Activated naive CD8-positive, alpha-beta T cell treated with anti-CD3 and anti-CD28 coated beads, Interleukin-2, amount 50 U/mL, for 24 hours (primary cell): ENCODE data around the gene CACNA1D.
A peak's percentile ranks its signal among the peaks of the same experiment; 100 is the strongest.

ENCODE experiments used
- ATAC-seq: fragments of 150-1000 bp; cut with Tn5 transposase; one replicate; pipeline ENCODE4 v1.10.0; 2021
- DNase-seq: peaks from one replicate; pipeline ENCODE4 v3.0.0; 2021
- H3K27ac Mint-ChIP-seq: one replicate; pipeline ENCODE4 v1.8.0; 2021; ENCODE audit warnings: mild to moderate bottlenecking, mixed read lengths
- H3K27me3 Mint-ChIP-seq: one replicate; pipeline ENCODE4 v1.8.0; 2021; ENCODE audit warnings: mixed read lengths
- H3K36me3 Mint-ChIP-seq: one replicate; pipeline ENCODE4 v1.8.0; 2021; ENCODE audit warnings: low read depth, mixed read lengths
- H3K4me1 Mint-ChIP-seq: one replicate; pipeline ENCODE4 v1.8.0; 2021; ENCODE audit warnings: mixed read lengths
- H3K4me3 Mint-ChIP-seq: one replicate; pipeline ENCODE4 v1.8.0; 2021; ENCODE audit warnings: mild to moderate bottlenecking, moderate library complexity, mixed read lengths
- H3K9me3 Mint-ChIP-seq: one replicate; pipeline ENCODE4 v1.8.0; 2021; ENCODE audit warnings: mixed read lengths

The CACNA1D gene

GRCh38 chr3:53728606-53729005 lies 234.2 kb downstream of the CACNA1D start:
- Mint-ChIP-seq H3K27ac (no peak overlapping the region), H3K36me3 (no peaks in the 10 kb centered on the region), H3K9me3 (no peaks in the 10 kb centered on the region), H3K4me3 (no peak overlapping the region), H3K4me1 (no peaks in the 10 kb centered on the region), H3K27me3 (peaks cover 9% of the 10 kb centered on the region)
- DNase-seq, result no peak
- ATAC-seq, result no peak

GRCh38 chr3:53729159-53729558 lies 234.7 kb downstream of the CACNA1D start:
- H3K4me1 Mint-ChIP-seq, result no peaks in the 10 kb centered on the region
- peaks cover 9% of the 10 kb centered on the region for H3K27me3 Mint-ChIP-seq
- H3K9me3 Mint-ChIP-seq, result no peaks in the 10 kb centered on the region
- no peak overlapping the region for H3K4me3 Mint-ChIP-seq
- ATAC-seq (no peak), DNase-seq (no peak)
- H3K27ac Mint-ChIP-seq, result no peak overlapping the region
- H3K36me3 Mint-ChIP-seq, result no peaks in the 10 kb centered on the region

- DNase-seq (no peak), ATAC-seq (no peak)
- no peak overlapping the region for H3K4me3 Mint-ChIP-seq
- H3K27me3 Mint-ChIP-seq, result peaks cover 9% of the 10 kb centered on the region
- no peaks in the 10 kb centered on the region for H3K4me1 Mint-ChIP-seq
- no peaks in the 10 kb centered on the region for H3K9me3 Mint-ChIP-seq
- no peaks in the 10 kb centered on the region for H3K36me3 Mint-ChIP-seq
- H3K27ac Mint-ChIP-seq, result no peak overlapping the region
Observed at GRCh38 chr3:53729618-53730017, 235.2 kb downstream of the CACNA1D start.

GRCh38 chr3:53730576-53730975 lies 236.2 kb downstream of the CACNA1D start:
- Mint-ChIP-seq H3K9me3 (no peaks in the 10 kb centered on the region), H3K36me3 (no peaks in the 10 kb centered on the region), H3K27ac (no peak overlapping the region), H3K27me3 (peaks cover 9% of the 10 kb centered on the region), H3K4me1 (no peaks in the 10 kb centered on the region), H3K4me3 (no peak overlapping the region)
- ATAC-seq, result no peak
- DNase-seq, result no peak

GRCh38 chr3:53731934-53732624 lies 237.7 kb downstream of the CACNA1D start:
- H3K27me3 Mint-ChIP-seq, result peaks cover 2% of the 10 kb centered on the region
- ATAC-seq, result no peak
- no peaks in the 10 kb centered on the region for H3K36me3 Mint-ChIP-seq
- no peak for DNase-seq
- no peaks in the 10 kb centered on the region for H3K4me1 Mint-ChIP-seq
- no peak overlapping the region for H3K4me3 Mint-ChIP-seq
- no peaks in the 10 kb centered on the region for H3K9me3 Mint-ChIP-seq
- H3K27ac Mint-ChIP-seq, result no peak overlapping the region

GRCh38 chr3:53733446-53733845 lies 239.0 kb downstream of the CACNA1D start:
- no peaks in the 10 kb centered on the region for H3K36me3 Mint-ChIP-seq
- ATAC-seq (no peak), DNase-seq (no peak)
- H3K4me1 Mint-ChIP-seq, result no peaks in the 10 kb centered on the region
- no peak overlapping the region for H3K27ac Mint-ChIP-seq
- peaks cover 2% of the 10 kb centered on the region for H3K27me3 Mint-ChIP-seq
- H3K9me3 Mint-ChIP-seq, result no peaks in the 10 kb centered on the region
- no peak overlapping the region for H3K4me3 Mint-ChIP-seq

- Mint-ChIP-seq H3K4me3 (no peak overlapping the region), H3K9me3 (no peaks in the 10 kb centered on the region), H3K36me3 (no peaks in the 10 kb centered on the region), H3K27me3 (peaks cover 3% of the 10 kb centered on the region), H3K4me1 (no peaks in the 10 kb centered on the region), H3K27ac (no peak overlapping the region)
- DNase-seq (no peak), ATAC-seq (no peak)
Observed at GRCh38 chr3:53739966-53740365, 245.6 kb downstream of the CACNA1D start.

- Mint-ChIP-seq H3K36me3 (no peaks in the 10 kb centered on the region), H3K27ac (no peak overlapping the region), H3K4me1 (no peaks in the 10 kb centered on the region), H3K9me3 (no peaks in the 10 kb centered on the region), H3K27me3 (peaks cover 3% of the 10 kb centered on the region), H3K4me3 (no peak overlapping the region)
- ATAC-seq, result no peak
- DNase-seq, result no peak
Observed at GRCh38 chr3:53740956-53741355, 246.5 kb downstream of the CACNA1D start.

GRCh38 chr3:53744351-53744750 lies 249.9 kb downstream of the CACNA1D start:
- Mint-ChIP-seq H3K27ac (no peak overlapping the region), H3K4me1 (peaks cover 8% of the 10 kb centered on the region), H3K36me3 (no peaks in the 10 kb centered on the region), H3K9me3 (no peaks in the 10 kb centered on the region), H3K27me3 (peaks cover 3% of the 10 kb centered on the region), H3K4me3 (no peak overlapping the region)
- DNase-seq, result no peak
- no peak for ATAC-seq

- H3K27me3 Mint-ChIP-seq, result no peaks in the 10 kb centered on the region
- no peaks in the 10 kb centered on the region for H3K9me3 Mint-ChIP-seq
- DNase-seq (no peak), ATAC-seq (no peak)
- no peak overlapping the region for H3K4me3 Mint-ChIP-seq
- no peak overlapping the region for H3K27ac Mint-ChIP-seq
- H3K4me1 Mint-ChIP-seq, result peaks cover 15% of the 10 kb centered on the region
- no peaks in the 10 kb centered on the region for H3K36me3 Mint-ChIP-seq
Observed at GRCh38 chr3:53747559-53747958, 253.1 kb downstream of the CACNA1D start.

GRCh38 chr3:53748512-53749271 lies 254.3 kb downstream of the CACNA1D start:
- ATAC-seq (peak; percentile 18), DNase-seq (no peak)
- H3K27me3 Mint-ChIP-seq, result no peaks in the 10 kb centered on the region
- no peaks in the 10 kb centered on the region for H3K36me3 Mint-ChIP-seq
- H3K4me1 Mint-ChIP-seq, result peaks cover 24% of the 10 kb centered on the region
- no peaks in the 10 kb centered on the region for H3K9me3 Mint-ChIP-seq
- H3K27ac Mint-ChIP-seq, result no peak overlapping the region
- no peak overlapping the region for H3K4me3 Mint-ChIP-seq

- H3K4me1 Mint-ChIP-seq, result peaks cover 32% of the 10 kb centered on the region
- no peak for ATAC-seq
- no peak overlapping the region for H3K27ac Mint-ChIP-seq
- DNase-seq, result no peak
- H3K36me3 Mint-ChIP-seq, result no peaks in the 10 kb centered on the region
- H3K27me3 Mint-ChIP-seq, result no peaks in the 10 kb centered on the region
- H3K4me3 Mint-ChIP-seq, result no peak overlapping the region
- H3K9me3 Mint-ChIP-seq, result no peaks in the 10 kb centered on the region
Observed at GRCh38 chr3:53749448-53749847, 255.0 kb downstream of the CACNA1D start.

- no peaks in the 10 kb centered on the region for H3K36me3 Mint-ChIP-seq
- H3K4me3 Mint-ChIP-seq, result no peak overlapping the region
- ATAC-seq, result no peak
- DNase-seq, result no peak
- peak overlapping the region; percentile 75 for H3K27ac Mint-ChIP-seq
- H3K27me3 Mint-ChIP-seq, result no peaks in the 10 kb centered on the region
- H3K9me3 Mint-ChIP-seq, result no peaks in the 10 kb centered on the region
- peaks cover 32% of the 10 kb centered on the region for H3K4me1 Mint-ChIP-seq
Observed at GRCh38 chr3:53750253-53751210, 256.1 kb downstream of the CACNA1D start.

GRCh38 chr3:53753518-53754183 lies 259.2 kb downstream of the CACNA1D start:
- H3K27me3 Mint-ChIP-seq, result no peaks in the 10 kb centered on the region
- no peak overlapping the region for H3K4me3 Mint-ChIP-seq
- no peak for DNase-seq
- no peaks in the 10 kb centered on the region for H3K36me3 Mint-ChIP-seq
- peak; percentile 67 for ATAC-seq
- peaks cover 30% of the 10 kb centered on the region for H3K4me1 Mint-ChIP-seq
- H3K27ac Mint-ChIP-seq, result peak overlapping the region; percentile 12
- H3K9me3 Mint-ChIP-seq, result no peaks in the 10 kb centered on the region
